SK-N-SH treated with all-trans-retinoic acid at 6 μM for 48 hours (cell line): ENCODE results near the gene THRB.

Source experiments
- ATAC-seq: fragments of 200-7000 bp; cut with Tn5 transposase; 3 replicates; pipeline ENCODE4 v1.9.1; 2020; ENCODE audit warnings: mild to moderate bottlenecking, moderate library complexity
- ARNTL ChIP-seq: fragments of 450-650 bp; formaldehyde crosslinking; IDR thresholded peaks from 2 replicates; pipeline ENCODE4 v1.5.0; 2020; ENCODE audit warnings: low read depth, mild to moderate bottlenecking, moderate library complexity, borderline replicate concordance
- BACH2 ChIP-seq: fragments of 250-450 bp; sonication (Bioruptor Pico); IDR thresholded peaks from 2 replicates; pipeline ENCODE4 v1.9.0; 2021; ENCODE audit warnings: mild to moderate bottlenecking, borderline replicate concordance
- CREB5 ChIP-seq: fragments of 250-450 bp; sonication (Bioruptor Pico); IDR thresholded peaks from 2 replicates; pipeline ENCODE4 v1.5.1; 2020; ENCODE audit warnings: low read depth, mild to moderate bottlenecking, moderate library complexity
- CSDC2 ChIP-seq: fragments of 250-450 bp; sonication (Bioruptor Pico); IDR thresholded peaks from 2 replicates; pipeline ENCODE4 v1.5.0; 2020; ENCODE audit warnings: mild to moderate bottlenecking, moderate library complexity
- CSRNP3 ChIP-seq: fragments of 250-450 bp; sonication (Bioruptor Pico); IDR thresholded peaks from 2 replicates; pipeline ENCODE4 v1.5.1; 2021; ENCODE audit warnings: mild to moderate bottlenecking, moderate library complexity
- ESRRG ChIP-seq: fragments of 250-450 bp; sonication (Bioruptor Pico); IDR thresholded peaks from 2 replicates; pipeline ENCODE4 v1.6.1; 2021; ENCODE audit warnings: mild to moderate bottlenecking
- GLIS3 ChIP-seq: fragments of 250-450 bp; sonication (Bioruptor Pico); IDR thresholded peaks from 2 replicates; pipeline ENCODE4 v1.5.0; 2020; ENCODE audit warnings: mild to moderate bottlenecking, moderate library complexity
- OSR1 ChIP-seq: fragments of 250-450 bp; sonication (Bioruptor Pico); IDR thresholded peaks from 2 replicates; pipeline ENCODE4 v1.8.0; 2022; ENCODE audit warnings: moderate library complexity, mild to moderate bottlenecking, inconsistent platforms
- PATZ1 ChIP-seq: fragments of 250-450 bp; sonication (Bioruptor Pico); IDR thresholded peaks from 2 replicates; pipeline ENCODE4 v1.8.0; 2020; ENCODE audit warnings: mild to moderate bottlenecking, moderate library complexity, borderline replicate concordance
- POU6F1 ChIP-seq: fragments of 250-450 bp; sonication (Bioruptor Pico); IDR thresholded peaks from 2 replicates; pipeline ENCODE4 v1.8.0; 2021; ENCODE audit warnings: low read depth, mild to moderate bottlenecking, moderate library complexity, borderline replicate concordance
- PPARA ChIP-seq: fragments of 250-450 bp; sonication (Bioruptor Pico); IDR thresholded peaks from 2 replicates; pipeline ENCODE4 v1.5.0; 2020; ENCODE audit warnings: mild to moderate bottlenecking, borderline replicate concordance
- RARB ChIP-seq: fragments of 250-450 bp; sonication (Bioruptor Pico); IDR thresholded peaks from 2 replicates; pipeline ENCODE4 v1.8.0; 2021; ENCODE audit warnings: mild to moderate bottlenecking, moderate library complexity
- SNAI2 ChIP-seq: fragments of 250-450 bp; sonication (Bioruptor Pico); IDR thresholded peaks from 2 replicates; pipeline ENCODE4 v1.5.0; 2020; ENCODE audit warnings: mild to moderate bottlenecking, moderate library complexity
- TCF4 ChIP-seq: fragments of 250-450 bp; sonication (Bioruptor Pico); IDR thresholded peaks from 2 replicates; pipeline ENCODE4 v1.8.0; 2021; ENCODE audit warnings: mild to moderate bottlenecking, moderate library complexity, borderline replicate concordance
- TOX ChIP-seq: fragments of 250-450 bp; sonication (Bioruptor Pico); IDR thresholded peaks from 2 replicates; pipeline ENCODE4 v1.8.0; 2021; ENCODE audit warnings: mild to moderate bottlenecking, moderate library complexity, borderline replicate concordance
- ZC3H10 ChIP-seq: fragments of 250-450 bp; sonication (Bioruptor Pico); IDR thresholded peaks from 2 replicates; pipeline ENCODE4 v1.5.1; 2021; ENCODE audit warnings: mild to moderate bottlenecking, moderate library complexity
- ZFP3 ChIP-seq: fragments of 250-450 bp; sonication (Bioruptor Pico); IDR thresholded peaks from 2 replicates; pipeline ENCODE4 v1.5.0; 2020; ENCODE audit warnings: mild to moderate bottlenecking, moderate library complexity
- ZFP30 ChIP-seq: fragments of 450-650 bp; formaldehyde crosslinking; IDR thresholded peaks from 2 replicates; pipeline ENCODE4 v1.5.0; 2022; ENCODE audit warnings: mild to moderate bottlenecking, moderate library complexity
- ZNF565 ChIP-seq: fragments of 450-650 bp; formaldehyde crosslinking; conservative IDR thresholded peaks from 2 replicates; pipeline ENCODE4 v1.5.0; 2020; ENCODE audit warnings: low read depth, mild to moderate bottlenecking, moderate library complexity
- ZNF70 ChIP-seq: fragments of 450-650 bp; formaldehyde crosslinking; IDR thresholded peaks from 2 replicates; pipeline ENCODE4 v1.5.0; 2020; ENCODE audit warnings: mild to moderate bottlenecking, moderate library complexity
- ZNF8 ChIP-seq: fragments of 450-650 bp; formaldehyde crosslinking; IDR thresholded peaks from 2 replicates; pipeline ENCODE4 v1.5.0; 2020; ENCODE audit warnings: mild to moderate bottlenecking, moderate library complexity

THRB gene

GRCh38 chr3:24272408-24272807 is 222.2 kb downstream of the THRB start:
- ATAC-seq: no peak
- TF ChIP-seq GLIS3 (CRISPR knock-in tag): no peak
- TF ChIP-seq ZNF565 (CRISPR knock-in tag): no peak
- TF ChIP-seq CSRNP3: no peak
- TF ChIP-seq ARNTL (CRISPR knock-in tag): no peak
- TF ChIP-seq ESRRG (CRISPR knock-in tag): no peak
- TF ChIP-seq CREB5: no peak
- TF ChIP-seq CSDC2 (CRISPR knock-in tag): no peak
- no peak for TF ChIP-seq TCF4 (CRISPR knock-in tag)
- no peak for TF ChIP-seq RARB (CRISPR knock-in tag)
- no peak for TF ChIP-seq ZC3H10

GRCh38 chr3:24271228-24271627 is 223.4 kb downstream of the THRB start:
- TF ChIP-seq ZFP3 (CRISPR knock-in tag): no peak
- no peak for TF ChIP-seq TCF4 (CRISPR knock-in tag)
- no peak for TF ChIP-seq ZC3H10
- no peak for TF ChIP-seq ESRRG (CRISPR knock-in tag)
- TF ChIP-seq OSR1 (CRISPR knock-in tag): no peak
- no peak for TF ChIP-seq BACH2 (CRISPR knock-in tag)
- TF ChIP-seq SNAI2 (CRISPR knock-in tag): no peak
- TF ChIP-seq CSRNP3: no peak
- TF ChIP-seq ZNF565 (CRISPR knock-in tag): no peak
- no peak for TF ChIP-seq ARNTL (CRISPR knock-in tag)
- no peak for TF ChIP-seq ZNF70 (CRISPR knock-in tag)
- ATAC-seq: no peak

- TF ChIP-seq CSRNP3 (no peak), TCF4 (CRISPR knock-in tag) (no peak), OSR1 (CRISPR knock-in tag) (no peak), POU6F1 (no peak), ZNF70 (CRISPR knock-in tag) (no peak), SNAI2 (CRISPR knock-in tag) (no peak), PPARA (CRISPR knock-in tag) (no peak), PATZ1 (CRISPR knock-in tag) (no peak), TOX (CRISPR knock-in tag) (no peak), CSDC2 (CRISPR knock-in tag) (no peak), GLIS3 (CRISPR knock-in tag) (no peak), ESRRG (CRISPR knock-in tag) (no peak), ZNF565 (CRISPR knock-in tag) (no peak), ZNF8 (CRISPR knock-in tag) (no peak), ZFP3 (CRISPR knock-in tag) (no peak), ZFP30 (CRISPR knock-in tag) (no peak)
- no peak for ATAC-seq
Measured at GRCh38 chr3:24270744-24271143, 223.9 kb downstream of the THRB start.
